H1 (cell line): ENCODE measurements around the gene KCNQ1OT1. TPM values are rescaled to one million over a fixed set of nuclear protein-coding genes. Genes with fewer than 3 reads are reported as not detected.

Experiments
- BACH1 ChIP-seq: IDR thresholded peaks from 2 replicates; pipeline ENCODE4 v1.6.1; 2012; ENCODE audit warnings: low read length, improper control_type of control experiment
- polyA plus RNA-seq, 7 experiments: library from polyadenylated mRNA; depleted of rRNA in 3 of 7; stranded (reverse) in 5 of 7; unstranded in 2 of 7; fragments of >200 nt in 5 of 7; fragments of 200-250 nt in 2 of 7; gene quantifications; 1 replicate in 5 of 7; 2 replicates in 1 of 7; 4 replicates in 1 of 7; pipeline versions ENCODE4 v1.2.1 to v1.2.3, GENCODE V29; 2011 to 2013; ENCODE audit warnings: missing spikeins in 2 of 7, mixed read lengths in 2 of 7
- total RNA-seq: library from RNA; stranded (reverse); fragmentation: NEBNext Ultra II Directional; extraction: Animal tissue kit (Norgen Biotek cat#: 25700); gene quantifications from 2 replicates; pipeline ENCODE4 v1.2.1, GENCODE V29; 2021

Gene KCNQ1OT1
- total and polyA plus RNA-seq, 2 of the 8 experiments (the other 6 are each of a cell fraction or from before 2014, with no cell fraction given) = 0.21 to 1.2 TPM

GRCh38 chr11:2731130-2732125 lies 31.6 kb upstream of the KCNQ1OT1 start (continued):
- TF ChIP-seq BACH1 = no peak
